Mesothelial cell of epicardium (in vitro differentiated cells): Measurements from ENCODE around the gene SLC37A3. TPM values are rescaled to one million over a fixed set of nuclear protein-coding genes. Genes with fewer than 3 reads are reported as not detected.

ENCODE experiments used
- total RNA-seq: library from RNA; stranded (reverse); gene quantifications from 3 replicates; pipeline ENCODE4 v1.2.1, GENCODE V29; 2021

Gene SLC37A3
- total RNA-seq, 1 donor from 2014 or later = 116 TPM

Other genes starting within 250 kb of the SLC37A3 start
- gene KDM7A, start 221.5 kb downstream of the SLC37A3 start, total RNA-seq = 6.5 to 8.4 TPM (median 6.6 TPM) in 3 replicates
- 1.6 to 2.7 TPM (median 1.6 TPM) in 3 replicates for gene RAB19, start 5.5 kb upstream of the SLC37A3 start, total RNA-seq
- 105 to 112 TPM (median 110 TPM) in 3 replicates for gene MKRN1, start 81.0 kb upstream of the SLC37A3 start, total RNA-seq
- 31.9 to 38.0 TPM (median 32.3 TPM) in 3 replicates for gene DENND2A, start 242.3 kb upstream of the SLC37A3 start, total RNA-seq